Keratinocyte (primary cell): ENCODE measurements around the gene CTNNA3.

ENCODE experiments used
- EZH2 ChIP-seq: IDR thresholded peaks from one replicate; pipeline ENCODE4 v1.6.1; 2012; ENCODE audit warnings: inconsistent platforms, mild to moderate bottlenecking, low read length, moderate library complexity
- TF ChIP-seq, protein P1 (sequence below), 3 experiments: IDR thresholded peaks in 1 of 3; conservative IDR thresholded peaks in 1 of 3; optimal IDR thresholded peaks in 1 of 3; 2 replicates in 2 of 3; 3 replicates in 1 of 3; pipeline versions ENCODE3 to v1.5.1; 2011; ENCODE audit warnings: low read length in 3 of 3, mild to moderate bottlenecking in 3 of 3, moderate library complexity in 2 of 3, control low read depth in 1 of 3, inconsistent platforms in 1 of 3; ENCODE audit not compliant: insufficient read depth in 2 of 3; ENCODE audit errors: extremely low read depth in 1 of 3

DNA sequence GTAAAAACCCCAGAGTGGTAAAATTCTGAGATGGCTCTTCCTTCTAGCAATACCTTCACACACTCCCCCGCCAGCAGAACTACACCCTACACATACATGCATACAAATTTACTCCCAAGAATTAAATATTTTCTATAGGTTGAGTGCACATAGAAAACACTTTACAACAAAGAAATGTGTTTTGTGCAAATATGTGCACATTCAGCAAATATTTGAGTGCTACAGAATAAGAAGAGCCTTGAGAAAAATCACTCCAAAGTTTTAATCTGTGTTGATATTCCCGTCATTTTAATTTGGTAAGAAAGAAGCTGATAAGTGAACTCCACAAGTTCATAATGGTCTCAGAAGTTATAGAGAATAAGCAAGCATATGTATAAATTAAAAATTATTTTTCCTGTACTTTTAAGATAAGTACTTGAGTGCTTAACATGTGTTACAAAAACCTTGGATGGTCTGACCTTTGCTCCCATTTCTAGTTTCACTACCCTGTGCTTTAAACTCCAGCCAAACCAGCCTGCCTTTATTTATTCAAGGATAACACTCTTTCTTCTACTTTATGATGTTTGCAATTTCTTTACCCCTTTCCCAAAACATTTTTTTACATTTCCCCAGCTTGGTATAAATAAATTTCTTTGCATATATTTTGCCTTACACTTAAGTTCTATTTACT, 1503.7 kb downstream of the CTNNA3 start:
- TF ChIP-seq, protein P1, sequence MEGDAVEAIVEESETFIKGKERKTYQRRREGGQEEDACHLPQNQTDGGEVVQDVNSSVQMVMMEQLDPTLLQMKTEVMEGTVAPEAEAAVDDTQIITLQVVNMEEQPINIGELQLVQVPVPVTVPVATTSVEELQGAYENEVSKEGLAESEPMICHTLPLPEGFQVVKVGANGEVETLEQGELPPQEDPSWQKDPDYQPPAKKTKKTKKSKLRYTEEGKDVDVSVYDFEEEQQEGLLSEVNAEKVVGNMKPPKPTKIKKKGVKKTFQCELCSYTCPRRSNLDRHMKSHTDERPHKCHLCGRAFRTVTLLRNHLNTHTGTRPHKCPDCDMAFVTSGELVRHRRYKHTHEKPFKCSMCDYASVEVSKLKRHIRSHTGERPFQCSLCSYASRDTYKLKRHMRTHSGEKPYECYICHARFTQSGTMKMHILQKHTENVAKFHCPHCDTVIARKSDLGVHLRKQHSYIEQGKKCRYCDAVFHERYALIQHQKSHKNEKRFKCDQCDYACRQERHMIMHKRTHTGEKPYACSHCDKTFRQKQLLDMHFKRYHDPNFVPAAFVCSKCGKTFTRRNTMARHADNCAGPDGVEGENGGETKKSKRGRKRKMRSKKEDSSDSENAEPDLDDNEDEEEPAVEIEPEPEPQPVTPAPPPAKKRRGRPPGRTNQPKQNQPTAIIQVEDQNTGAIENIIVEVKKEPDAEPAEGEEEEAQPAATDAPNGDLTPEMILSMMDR (optimal IDR thresholded peaks at IDR 0.05 in 1 of 3, IDR thresholded peaks at IDR 0.05 in 1 of 3, conservative IDR thresholded peaks at IDR 0.05 in 1 of 3; ENCODE audit: extremely low read depth in 1 of 3, insufficient read depth in 2 of 3, low read length in 3 of 3), result no peak
- no peak for TF ChIP-seq EZH2
